K562 (cell line): ENCODE results near the gene SYCE1. TPM values are rescaled to one million over a fixed set of nuclear protein-coding genes. Genes with fewer than 3 reads are reported as not detected.

Experiments used
- ATAC-seq: fragments of 200-7000 bp; cut with Tn5 transposase; 3 replicates; pipeline ENCODE4 v1.9.1; 2020; ENCODE audit warnings: moderate library complexity
- BruUV-seq: library from RNA; stranded (reverse); fragments of 400-500 nt; replicated peaks from 2 replicates; lab custom pipeline; 2021; lab: Mats Ljungman, UMichigan
- CTCF ChIA-PET: fragments of 300-600 bp; formaldehyde crosslinking; extraction: SDS; loops from one replicate; lab custom pipeline; 2021; ENCODE audit warnings: low intra/inter-chr PET ratio; lab: Yijun Ruan, JAX
- POLR2A ChIA-PET: fragments of 300-600, 350-650 bp; sonication (Branson Sonifier 250); formaldehyde crosslinking; extraction: SDS; loops from one replicate; lab custom pipeline; 2021; ENCODE audit warnings: antibody characterized with exemption, inconsistent platforms; lab: Yijun Ruan, JAX
- DNase-seq, 4 experiments: peaks; one replicate each; pipeline versions ENCODE4 v3.0.0 to v3.0.0-alpha.2; 2011 to 2018; ENCODE audit warnings: low spot score in 3 of 4, mixed read lengths in 3 of 4; ENCODE audit errors: extremely low read depth in 1 of 4
- FAIRE-seq: peaks from 2 replicates; lab custom pipeline; 2011; peaks lifted over from hg19 to GRCh38; lab: Jason Lieb, UNC
- H2AFZ ChIP-seq: 2 replicates; pipeline ENCODE4 v1.6.0; 2011; ENCODE audit warnings: low read depth, low read length, control low read depth, inconsistent platforms
- H3K27ac ChIP-seq: fragments of 200-600 bp; 3 replicates; pipeline ENCODE4 v1.8.0; 2011; ENCODE audit warnings: low read depth, mild to moderate bottlenecking, control low read depth, inconsistent platforms, low read length, moderate library complexity, mixed read lengths; ENCODE audit errors: extremely low read depth
- H3K27me3 ChIP-seq, 2 experiments: fragments of 300-600 bp in 1 of 2; 2 replicates in 1 of 2; 3 replicates in 1 of 2; pipeline versions ENCODE4 v1.6.0 to v1.8.0; 2011; ENCODE audit warnings: inconsistent platforms in 2 of 2, low read length in 2 of 2, mild to moderate bottlenecking in 1 of 2, mixed read lengths in 1 of 2, moderate library complexity in 1 of 2; ENCODE audit not compliant: control insufficient read depth in 2 of 2, insufficient read depth in 2 of 2
- H3K36me3 ChIP-seq: fragments of 300-600 bp; 3 replicates; pipeline ENCODE4 v1.8.0; 2011; ENCODE audit warnings: mild to moderate bottlenecking, low read length, inconsistent platforms; ENCODE audit not compliant: control insufficient read depth, insufficient read depth
- H3K4me1 ChIP-seq, 2 experiments: fragments of 200-600 bp in 1 of 2; replicated peaks in 1 of 2; 2 replicates in 1 of 2; 3 replicates in 1 of 2; pipeline versions ENCODE4 v1.5.1 to v1.8.0; 2011; ENCODE audit warnings: inconsistent platforms in 2 of 2, low read length in 2 of 2, mild to moderate bottlenecking in 1 of 2, mixed read lengths in 1 of 2, moderate library complexity in 1 of 2; ENCODE audit not compliant: control insufficient read depth in 2 of 2, insufficient read depth in 2 of 2
- H3K4me2 ChIP-seq: 2 replicates; pipeline ENCODE4 v1.6.1; 2011; ENCODE audit warnings: low read length, control low read depth, inconsistent platforms, mixed read lengths; ENCODE audit not compliant: insufficient read depth
- H3K4me3 ChIP-seq: fragments of 200-600 bp; sonication (generic), shearing (Covaris generic); 2 replicates; pipeline ENCODE4 v1.5.1; 2016; ENCODE audit warnings: control low read depth, inconsistent platforms
- H3K79me2 ChIP-seq: fragments of 200-600 bp; 3 replicates; pipeline ENCODE4 v1.8.0; 2011; ENCODE audit warnings: low read length, inconsistent platforms; ENCODE audit not compliant: control insufficient read depth, insufficient read depth
- H3K9ac ChIP-seq, 2 experiments: 2 replicates each; pipeline versions ENCODE4 v1.6.0 to v1.6.1; 2011; ENCODE audit warnings: low read depth in 2 of 2, low read length in 2 of 2, control low read depth in 1 of 2, inconsistent platforms in 1 of 2, mild to moderate bottlenecking in 1 of 2, mixed read lengths in 1 of 2; ENCODE audit not compliant: insufficient read depth in 1 of 2
- H3K9me1 ChIP-seq: one replicate; pipeline ENCODE4 v1.6.0; 2011; ENCODE audit warnings: inconsistent platforms, mild to moderate bottlenecking, low read length, moderate library complexity; ENCODE audit not compliant: control insufficient read depth, insufficient read depth
- H3K9me3 ChIP-seq: replicated peaks from 2 replicates; pipeline ENCODE4 v1.5.1; 2011; ENCODE audit warnings: low read depth, low read length, inconsistent platforms; ENCODE audit not compliant: control insufficient read depth, insufficient read depth
- H4K20me1 ChIP-seq: replicated peaks from 2 replicates; pipeline ENCODE4 v1.6.1; 2011; ENCODE audit warnings: low read length, inconsistent platforms, mixed read lengths; ENCODE audit not compliant: control insufficient read depth, insufficient read depth
- ARID3A ChIP-seq: IDR thresholded peaks from 2 replicates; pipeline ENCODE4 v1.6.1; 2012; ENCODE audit warnings: low read depth, low read length, improper control_type of control experiment, borderline replicate concordance
- CLOCK ChIP-seq: fragments of 250-450 bp; sonication (Bioruptor Pico); IDR thresholded peaks from 2 replicates; pipeline ENCODE4 v1.4.0; 2020; ENCODE audit warnings: mild to moderate bottlenecking, moderate library complexity, borderline replicate concordance
- ZBTB40 ChIP-seq, 2 experiments: fragments of 450-650 bp in 1 of 2; sonication (generic) in 1 of 2; formaldehyde crosslinking in 1 of 2; IDR thresholded peaks; 2 replicates each; pipeline versions ENCODE4 v1.7.1 to v1.9.0; 2016 to 2022; ENCODE audit warnings: inconsistent platforms in 1 of 2, mild to moderate bottlenecking in 1 of 2, missing genetic modification reagents in 1 of 2
- ZFP91 ChIP-seq: sonication (generic); formaldehyde crosslinking; IDR thresholded peaks from 2 replicates; pipeline ENCODE4 v1.8.0; 2022; ENCODE audit warnings: mild to moderate bottlenecking, missing genetic modification reagents
- WGBS: fragments of 100-300 bp; shearing (Covaris generic); methylation state at CpG from one replicate; pipeline ENCODE4 v1.1.6; 2016; ENCODE audit warnings: low coverage, mixed read lengths; ENCODE audit not compliant: insufficient coverage; ENCODE audit errors: missing lambda C conversion rate; 5-methylcytosine and 5-hydroxymethylcytosine counted together
- in situ Hi-C: fragments of 300-500 bp; cut with MboI; formaldehyde crosslinking; loops from 4 replicates; pipeline ENCODE4 v1.15.0; 2018; ENCODE audit warnings: inconsistent platforms, mixed read lengths
- intact Hi-C: fragments of 100-400 bp; cut with micrococcal nuclease; formaldehyde crosslinking; loops from 2 replicates; pipeline ENCODE4 v1.14.2; 2022
- polyA plus RNA-seq, 8 experiments: library from polyadenylated mRNA; depleted of rRNA in 4 of 8; stranded (reverse) in 5 of 8; unstranded in 3 of 8; fragments of >200 nt; fragmentation: Nextera tagmentation in 2 of 8; fragmentation: Illumina TruSeq in 1 of 8; extraction: Ambion mirVana in 2 of 8; extraction: Trizol in 1 of 8; gene quantifications; 2 replicates each; pipeline versions ENCODE4 v1.2.1 to v1.2.3, GENCODE V29; 2011 to 2014; ENCODE audit warnings: inconsistent platforms in 1 of 8, missing spikeins in 1 of 8
- total RNA-seq, 7 experiments: library from RNA; depleted of rRNA in 6 of 7; stranded (reverse); fragments of >200 nt in 6 of 7; fragmentation: Illumina TruSeq in 2 of 7; extraction: Trizol in 2 of 7; gene quantifications; 2 replicates each; pipeline versions ENCODE4 v1.2.1 to v1.2.3, GENCODE V29; 2011 to 2021; ENCODE audit warnings: low replicate concordance in 1 of 7

SYCE1 gene
- total and polyA plus RNA-seq, 9 of the 15 experiments (the other 6 are each of a cell fraction or from before 2014, with no cell fraction given) = not detected

- CTCF ChIA-PET = no interaction called here
- TF ChIP-seq CLOCK (CRISPR knock-in tag) (no peak), ARID3A (no peak), ZFP91 (CRISPR knock-in tag) (no peak), ZBTB40 (IDR thresholded peaks at IDR 0.05) (no peak), ZBTB40 (CRISPR knock-in tag; IDR thresholded peaks at IDR 0.05) (no peak)
Measured at GRCh38 chr10:133567609-133568286, 2.4 kb upstream of the SYCE1 start.

More at GRCh38 chr10:133567609-133568286, 2.4 kb upstream of the SYCE1 start:
- Histone ChIP-seq H3K27me3 (peaks cover 2 to 19% of the 10 kb centered on the region in 2 experiments; a peak in 1 of 5 replicates), H3K36me3 (no peaks in the 10 kb centered on the region), H3K9ac (no peak overlapping the region), H3K79me2 (no peaks in the 10 kb centered on the region), H4K20me1 (no peaks in the 10 kb centered on the region), H3K9me1 (no peaks in the 10 kb centered on the region), H3K27ac (no peak overlapping the region), H3K4me2 (no peak overlapping the region), H3K9me3 (no peaks in the 10 kb centered on the region), H3K4me1 (peaks cover 0 to 9% of the 10 kb centered on the region in 2 experiments; a peak in 1 of 5 replicates), H2AFZ (no peak overlapping the region), H3K4me3 (no peak overlapping the region)
- DNase-seq (no peak), ATAC-seq (no peak), FAIRE-seq (no peak)
- WGBS = 3% methylated on average over 27 of the region's 29 CpGs
- in situ Hi-C loops = no loop called here
- POLR2A ChIA-PET = no interaction called here
- BruUV-seq = no TSS peak
- intact Hi-C loops = no loop called here
